ENCODE results near the gene MTRF1L. TPM values are rescaled to one million over a fixed set of nuclear protein-coding genes. Genes with fewer than 3 reads are reported as not detected.

Gene MTRF1L
- total RNA-seq, 2 donors from 2014 or later = 20.2 to 23.9 TPM

DNA sequence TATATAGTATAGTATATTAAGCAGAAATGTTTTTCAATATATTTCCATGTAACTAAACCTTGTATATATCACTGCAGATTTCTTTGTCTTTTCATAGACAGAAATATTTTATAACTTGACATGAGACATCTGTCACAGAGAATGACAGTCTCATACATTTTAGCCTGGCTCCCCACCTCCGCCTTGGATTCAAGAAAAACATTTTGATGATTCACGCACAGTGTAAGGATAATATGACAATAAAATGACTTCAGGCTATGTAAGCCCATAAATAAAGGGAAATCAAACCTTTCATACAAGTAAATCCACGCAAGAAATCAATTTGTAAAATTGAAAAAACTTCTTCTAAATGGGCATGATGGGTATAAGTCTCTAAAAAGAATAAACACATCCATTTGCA is 56.0 kb downstream of the MTRF1L start:
- DNase-seq = no peak
- intact Hi-C loops (cut with DNase I) = loop anchor here (5.0 kb wide), 1 partner anchor 79 kb away; no protein-coding TSS in a partner anchor
- no peaks in the 10 kb centered on the region for H3K9me3 ChIP-seq
- no peaks in the 10 kb centered on the region for H3K27me3 ChIP-seq
- H3K27ac ChIP-seq = no peak overlapping the region
- no peaks in the 10 kb centered on the region for H3K36me3 ChIP-seq
- TF ChIP-seq, protein P1, sequence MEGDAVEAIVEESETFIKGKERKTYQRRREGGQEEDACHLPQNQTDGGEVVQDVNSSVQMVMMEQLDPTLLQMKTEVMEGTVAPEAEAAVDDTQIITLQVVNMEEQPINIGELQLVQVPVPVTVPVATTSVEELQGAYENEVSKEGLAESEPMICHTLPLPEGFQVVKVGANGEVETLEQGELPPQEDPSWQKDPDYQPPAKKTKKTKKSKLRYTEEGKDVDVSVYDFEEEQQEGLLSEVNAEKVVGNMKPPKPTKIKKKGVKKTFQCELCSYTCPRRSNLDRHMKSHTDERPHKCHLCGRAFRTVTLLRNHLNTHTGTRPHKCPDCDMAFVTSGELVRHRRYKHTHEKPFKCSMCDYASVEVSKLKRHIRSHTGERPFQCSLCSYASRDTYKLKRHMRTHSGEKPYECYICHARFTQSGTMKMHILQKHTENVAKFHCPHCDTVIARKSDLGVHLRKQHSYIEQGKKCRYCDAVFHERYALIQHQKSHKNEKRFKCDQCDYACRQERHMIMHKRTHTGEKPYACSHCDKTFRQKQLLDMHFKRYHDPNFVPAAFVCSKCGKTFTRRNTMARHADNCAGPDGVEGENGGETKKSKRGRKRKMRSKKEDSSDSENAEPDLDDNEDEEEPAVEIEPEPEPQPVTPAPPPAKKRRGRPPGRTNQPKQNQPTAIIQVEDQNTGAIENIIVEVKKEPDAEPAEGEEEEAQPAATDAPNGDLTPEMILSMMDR (IDR thresholded peaks at IDR 0.05) = no peak
- no peak overlapping the region for H3K4me3 ChIP-seq
- H3K4me1 ChIP-seq = no peaks in the 10 kb centered on the region
- no peak overlapping the region for H3K9ac ChIP-seq (ENCODE audit: low read depth in 2 of 2, low read length in 2 of 2)

DNA sequence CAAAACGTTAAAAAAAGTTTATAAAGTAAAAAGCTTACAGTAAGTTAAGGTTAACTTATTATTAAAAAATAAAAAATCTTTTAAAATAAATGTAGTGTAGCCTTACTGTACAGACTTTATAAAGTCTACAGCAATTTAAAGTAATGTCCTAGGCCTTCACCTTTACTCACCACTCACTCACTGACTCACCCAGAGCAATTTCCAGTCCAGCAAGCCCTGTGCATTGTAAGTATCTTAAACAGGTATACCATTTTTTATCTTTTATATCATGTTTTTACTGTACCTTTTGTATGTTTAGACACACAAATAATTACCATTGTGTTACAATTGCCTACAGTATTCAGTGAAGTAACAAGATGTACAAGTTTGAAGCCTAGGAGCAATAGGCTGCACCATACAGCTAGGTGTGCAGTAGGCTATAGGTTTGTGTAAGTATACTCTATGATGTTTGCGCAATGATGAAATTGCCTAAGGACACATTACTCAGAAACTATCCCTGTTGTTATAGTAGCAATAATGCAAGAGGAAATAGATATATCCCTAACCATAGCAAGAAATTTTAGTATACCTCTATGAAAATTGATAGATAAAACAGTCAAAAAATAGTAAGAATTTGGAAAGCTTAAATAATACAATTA is 59.1 kb downstream of the MTRF1L start:
- Histone ChIP-seq H3K9ac (ENCODE audit: low read depth in 2 of 2, low read length in 2 of 2) (no peak overlapping the region), H3K27ac (no peak overlapping the region), H3K9me3 (no peaks in the 10 kb centered on the region), H3K4me1 (no peaks in the 10 kb centered on the region), H3K4me3 (no peak overlapping the region), H3K36me3 (no peaks in the 10 kb centered on the region), H3K27me3 (no peaks in the 10 kb centered on the region)
- intact Hi-C loops (cut with DNase I) = no loop called here
- DNase-seq = no peak
- TF ChIP-seq, protein P1 (IDR thresholded peaks at IDR 0.05) = no peak

DNA sequence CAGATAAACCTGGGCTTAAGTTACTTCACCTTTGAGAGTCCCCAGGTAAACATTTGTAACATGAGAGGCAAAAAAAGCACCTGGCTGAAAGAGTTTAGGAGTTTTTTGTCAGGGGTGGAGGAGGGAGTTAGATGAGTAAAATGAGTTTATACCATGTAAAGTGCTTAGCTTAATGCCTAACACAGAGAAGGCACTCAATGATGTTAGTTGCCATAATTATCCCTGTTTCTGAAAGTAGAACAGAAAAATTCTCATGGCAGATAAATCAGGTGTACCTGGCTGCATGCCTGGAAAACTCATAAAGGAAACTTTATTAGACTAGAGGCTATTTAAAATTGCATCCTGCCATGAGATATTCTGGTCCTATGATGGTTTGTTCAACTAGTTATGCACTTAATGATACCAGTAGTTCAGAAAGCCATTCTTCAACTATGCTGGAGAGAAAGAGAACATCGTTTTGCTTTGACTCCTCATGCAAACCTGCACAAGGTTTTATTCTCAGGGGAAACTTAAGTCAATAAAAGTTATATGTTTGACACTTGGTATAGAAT is 60.1 kb downstream of the MTRF1L start:
- DNase-seq = no peak
- H3K27ac ChIP-seq = no peak overlapping the region
- intact Hi-C loops (cut with DNase I) = no loop called here
- H3K36me3 ChIP-seq = no peaks in the 10 kb centered on the region
- H3K4me1 ChIP-seq = no peaks in the 10 kb centered on the region
- H3K9me3 ChIP-seq = no peaks in the 10 kb centered on the region
- H3K27me3 ChIP-seq = no peaks in the 10 kb centered on the region
- no peak overlapping the region for H3K9ac ChIP-seq (ENCODE audit: low read depth in 2 of 2, low read length in 2 of 2)
- H3K4me3 ChIP-seq = no peak overlapping the region
- TF ChIP-seq, protein P1 (IDR thresholded peaks at IDR 0.05) = no peak

DNA sequence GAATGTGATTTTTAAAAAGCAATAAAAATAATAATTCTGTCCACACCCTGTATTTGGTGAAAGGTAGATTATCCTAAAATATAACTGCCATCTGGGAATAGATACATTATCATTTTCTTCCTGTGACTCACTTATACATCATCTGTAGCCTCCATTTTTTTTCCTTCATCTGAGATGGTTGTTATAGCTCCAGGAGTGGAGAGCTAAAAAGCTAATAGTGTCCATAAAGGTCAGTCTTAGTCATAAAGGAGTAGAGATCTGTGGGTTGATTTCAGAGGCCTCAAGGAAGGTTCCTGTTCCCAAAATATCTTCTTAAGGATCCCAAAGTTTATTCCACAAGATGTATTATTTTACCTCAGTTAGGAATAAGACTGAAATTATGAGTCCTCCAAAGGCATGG is 60.8 kb downstream of the MTRF1L start:
- TF ChIP-seq, protein P1 (IDR thresholded peaks at IDR 0.05) = no peak
- Histone ChIP-seq H3K4me1 (no peaks in the 10 kb centered on the region), H3K27ac (no peak overlapping the region), H3K9me3 (no peaks in the 10 kb centered on the region), H3K4me3 (no peak overlapping the region), H3K9ac (ENCODE audit: low read depth in 2 of 2, low read length in 2 of 2) (no peak overlapping the region), H3K27me3 (no peaks in the 10 kb centered on the region), H3K36me3 (no peaks in the 10 kb centered on the region)
- DNase-seq = no peak
- intact Hi-C loops (cut with DNase I) = no loop called here

Other genes starting within 250 kb of the MTRF1L start
- 10 to 100 TPM in 1 of 2 donors, 1 to 10 TPM in 1; 7.4 to 16.2 TPM for gene FBXO5, start 19.7 kb downstream of the MTRF1L start, total RNA-seq
- gene RGS17, start 128.6 kb upstream of the MTRF1L start, total RNA-seq = under 1 TPM; 0.25 to 0.53 TPM